Erythroblast (primary cell): ENCODE measurements around the gene SETD3.

Experiments
- GATA1 ChIP-seq: IDR thresholded peaks from 2 replicates; pipeline ENCODE4 v1.6.1; 2011; ENCODE audit warnings: low read depth, mild to moderate bottlenecking, control low read depth, low read length, moderate library complexity
- POLR2A ChIP-seq: IDR thresholded peaks from 2 replicates; pipeline ENCODE4 v1.6.1; 2011; ENCODE audit warnings: mild to moderate bottlenecking, low read length

GRCh38 chr14:99461411-99462085 is 19.1 kb downstream of the SETD3 start:
- TF ChIP-seq POLR2A (no peak), GATA1 (no peak)
